GM21381 (cell line): ENCODE measurements around the gene SHCBP1.
"Not testable (repeated sequence)": the region's sequence is repeated elsewhere in the genome, so short reads cannot be mapped to it uniquely, and the experiment has no call there.

ENCODE experiments used
- ATAC-seq: cut with Tn5 transposase; IDR thresholded peaks from one replicate; pipeline ENCODE4 v1.9.1; 2021; ENCODE audit warnings: mild to moderate bottlenecking, moderate library complexity; ENCODE audit not compliant: unreplicated experiment

Gene SHCBP1

GRCh38 chr16:46621006-46621933 lies at the start of gene SHCBP1:
Gene SHCBP1 (minus strand): TSS chr16:46621379. CDS start chr16:46621359, 20 bp downstream.
- peak; percentile 94 for ATAC-seq

- ATAC-seq = no peak
Measured at GRCh38 chr16:46662123-46662522, 40.9 kb upstream of the SHCBP1 start.

GRCh38 chr16:46658925-46659324 lies 37.7 kb upstream of the SHCBP1 start:
- ATAC-seq = peak; percentile 95

- no peak for ATAC-seq
Measured at GRCh38 chr16:46651305-46651704, 30.1 kb upstream of the SHCBP1 start.

GRCh38 chr16:46650254-46650623 lies 29.1 kb upstream of the SHCBP1 start:
- no peak for ATAC-seq

GRCh38 chr16:46649588-46650253 lies 28.5 kb upstream of the SHCBP1 start:
- ATAC-seq = no peak

GRCh38 chr16:46648656-46649055 lies 27.5 kb upstream of the SHCBP1 start:
- no peak for ATAC-seq

GRCh38 chr16:46638947-46639925 lies 18.1 kb upstream of the SHCBP1 start:
- ATAC-seq = no peak

GRCh38 chr16:46632778-46633733 lies 11.9 kb upstream of the SHCBP1 start:
- ATAC-seq = no peak

GRCh38 chr16:46629331-46630219 lies 8.4 kb upstream of the SHCBP1 start:
- ATAC-seq = no peak

- no peak for ATAC-seq
Measured at GRCh38 chr16:46627746-46628145, 6.6 kb upstream of the SHCBP1 start.

GRCh38 chr16:46626681-46627080 lies 5.5 kb upstream of the SHCBP1 start:
- not testable (repeated sequence) for ATAC-seq

GRCh38 chr16:46624862-46625261 lies 3.7 kb upstream of the SHCBP1 start:
- not testable (repeated sequence) for ATAC-seq

- not testable (repeated sequence) for ATAC-seq
Measured at GRCh38 chr16:46623707-46624106, 2.5 kb upstream of the SHCBP1 start.

GRCh38 chr16:46623246-46623645 lies 2.1 kb upstream of the SHCBP1 start:
- not testable (repeated sequence) for ATAC-seq

- ATAC-seq = no peak
Measured at GRCh38 chr16:46621934-46622676, 926 bp upstream of the SHCBP1 start.

GRCh38 chr16:46620266-46621005 lies 743 bp downstream of the SHCBP1 start:
- peak; percentile 24 for ATAC-seq
